EH (cell line): ENCODE results near the gene DENND4C.
A peak's percentile ranks its signal among the peaks of the same experiment; 100 is the strongest.
"Not testable (repeated sequence)": the region's sequence is repeated elsewhere in the genome, so short reads cannot be mapped to it uniquely, and the experiment has no call there.

Experiments used
- DNase-seq: peaks from one replicate; pipeline ENCODE4 v3.0.0-alpha.2; 2015; ENCODE audit warnings: low read depth

DENND4C gene

DNA sequence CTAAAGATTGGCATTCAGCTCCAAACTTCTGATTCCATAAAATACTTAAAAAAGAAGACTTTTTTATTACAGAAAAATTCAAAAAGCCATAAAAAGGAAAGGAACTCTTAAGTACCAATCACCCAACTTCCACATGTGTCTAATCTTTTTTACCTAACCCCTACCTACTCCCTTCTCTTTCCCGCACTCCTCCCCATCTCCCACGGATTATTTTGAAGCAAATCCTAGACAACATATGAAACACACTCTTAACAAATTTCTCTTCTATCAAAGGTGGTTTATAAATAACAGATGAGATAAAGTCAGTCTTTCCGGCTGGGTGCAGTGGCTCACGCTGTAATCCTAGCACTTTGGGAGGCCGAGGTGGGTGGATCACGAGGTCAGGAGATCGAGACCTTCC is 5.9 kb upstream of the DENND4C start:
- no peak for DNase-seq

DNA sequence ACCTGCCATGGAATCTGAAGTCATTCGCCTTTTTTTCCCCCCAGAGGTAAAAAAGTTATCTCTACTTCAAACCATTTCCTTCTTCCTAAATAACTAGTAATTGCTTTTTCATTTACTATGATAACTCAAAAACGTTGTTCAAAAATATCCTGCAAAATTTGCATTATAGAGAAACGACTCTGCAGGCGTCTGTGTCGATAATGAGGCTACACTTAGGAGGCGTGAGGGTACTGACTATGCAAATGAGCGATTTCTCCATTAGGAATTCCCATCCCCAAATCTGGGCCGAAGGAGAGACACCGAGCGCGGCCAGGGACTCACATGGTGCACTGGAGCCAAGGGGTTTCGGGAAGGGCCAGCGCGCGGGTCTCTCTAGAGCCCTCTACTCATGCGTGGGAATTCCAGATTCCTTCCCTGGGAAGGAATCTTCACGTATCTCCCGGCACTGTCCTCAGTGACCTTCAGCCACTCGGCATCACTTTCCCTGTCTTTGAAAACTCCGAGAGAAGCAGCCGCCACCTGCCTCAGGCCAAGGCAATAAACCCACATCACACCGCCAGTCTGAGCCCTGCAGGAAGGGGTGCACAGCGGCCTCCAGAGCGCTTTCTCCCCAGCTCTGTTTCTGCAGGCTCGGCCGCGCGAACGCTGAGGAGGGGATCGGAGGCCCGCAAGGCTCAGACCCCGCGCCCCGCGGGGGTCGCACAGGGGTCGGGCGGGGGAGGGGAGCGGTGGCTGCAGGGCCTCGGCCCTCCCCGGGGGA is 718 bp upstream of the DENND4C start:
- no peak for DNase-seq

DNA sequence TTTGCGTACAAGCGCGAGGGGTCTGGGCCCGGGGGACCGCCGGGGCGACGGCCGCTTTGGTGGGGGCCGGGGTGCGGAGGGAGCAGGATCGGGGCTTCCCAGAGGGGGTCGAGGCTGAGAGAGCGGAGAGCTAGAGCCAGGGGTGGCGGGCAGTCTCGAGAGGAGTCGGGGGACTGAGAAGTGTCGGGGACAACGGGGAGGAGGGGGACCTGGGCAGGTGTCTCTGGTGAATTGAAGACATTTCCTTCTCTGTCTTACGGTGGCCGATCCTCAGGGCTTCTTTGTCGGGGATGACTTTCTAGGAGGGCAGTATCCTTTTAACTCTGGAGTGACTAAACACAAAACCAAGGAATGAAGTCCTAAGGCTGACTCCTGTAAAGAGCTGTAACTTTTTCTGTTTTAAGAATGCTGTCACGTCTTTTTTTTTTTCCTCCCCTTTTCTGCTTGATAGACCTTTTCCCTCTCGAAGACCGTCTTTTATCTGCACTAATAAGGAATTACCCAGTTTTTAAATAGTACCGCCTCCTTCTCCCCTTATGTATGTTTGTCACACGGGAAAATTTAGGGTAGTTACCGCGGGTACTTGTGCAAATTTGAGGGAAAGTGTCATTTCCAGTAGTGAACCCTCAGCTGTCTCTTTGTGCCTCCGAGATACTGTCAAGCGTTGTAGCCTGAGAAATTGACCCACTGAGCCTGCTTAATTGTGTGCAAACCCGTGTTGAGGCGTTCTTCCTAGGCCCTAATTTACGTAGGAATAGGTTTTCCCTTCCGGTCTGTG is 822 bp downstream of the DENND4C start:
- peak; percentile 43 for DNase-seq

DNA sequence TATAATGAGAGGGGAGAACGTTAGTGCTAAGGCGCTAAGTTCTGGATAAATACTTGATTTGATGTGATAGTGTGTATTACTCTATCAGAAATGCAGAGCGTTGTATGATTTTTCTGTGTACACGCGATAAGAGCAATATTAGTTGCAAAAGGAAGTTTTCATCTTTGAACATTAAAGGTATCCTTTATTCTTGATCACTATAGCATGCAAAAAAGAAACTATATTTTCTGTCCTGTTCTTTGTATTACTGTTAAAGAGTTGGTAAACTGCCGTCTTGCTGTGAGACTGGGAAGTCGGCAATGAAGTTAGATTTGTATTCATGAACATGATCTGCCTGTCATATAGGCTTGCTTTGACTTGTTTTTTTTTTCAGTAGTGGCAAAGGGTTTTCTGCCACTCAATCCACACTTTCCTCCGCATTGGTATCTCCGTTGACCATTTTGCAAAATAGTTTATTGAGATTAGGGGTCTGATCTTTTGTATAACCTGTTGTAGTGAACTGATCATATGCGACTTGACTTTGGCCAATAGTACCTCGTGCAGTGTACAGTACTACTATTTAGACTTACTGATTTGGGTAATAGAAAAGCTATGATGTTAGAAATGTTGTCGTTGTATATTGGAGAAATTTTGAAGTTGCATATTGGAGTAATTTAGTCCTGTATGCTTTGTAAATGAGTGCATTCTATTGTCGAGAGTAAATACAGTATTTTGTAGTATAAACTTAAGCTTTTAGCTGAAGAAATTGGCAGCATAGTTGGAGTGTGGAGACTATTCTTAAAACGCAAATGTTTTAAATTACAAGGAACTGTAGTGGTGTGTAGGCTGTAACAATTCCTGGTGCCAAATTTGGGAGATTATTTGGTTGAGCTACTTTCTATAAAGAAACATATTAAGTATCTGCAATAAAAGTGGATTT is 1.7 kb downstream of the DENND4C start:
- DNase-seq = peak; percentile 2

DNA sequence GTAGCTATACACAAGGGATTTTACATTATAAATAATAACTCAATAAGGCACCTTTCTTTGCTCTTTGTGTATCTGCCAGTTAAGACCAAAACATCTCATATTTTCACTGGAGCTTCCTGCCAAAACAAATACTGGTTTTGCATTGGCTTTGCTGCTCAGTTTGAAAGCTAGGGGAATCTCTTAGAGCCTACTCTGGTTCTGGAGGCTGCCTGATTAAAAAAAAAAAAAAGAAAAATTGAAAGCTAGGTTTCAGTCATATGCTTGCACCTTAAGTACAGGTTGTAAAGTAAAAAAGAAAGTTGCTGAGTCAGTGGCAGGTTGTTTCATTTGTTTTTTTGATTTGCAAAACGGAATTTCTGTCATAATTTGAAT is 2.3 kb downstream of the DENND4C start:
- DNase-seq = peak; percentile 57

DNA sequence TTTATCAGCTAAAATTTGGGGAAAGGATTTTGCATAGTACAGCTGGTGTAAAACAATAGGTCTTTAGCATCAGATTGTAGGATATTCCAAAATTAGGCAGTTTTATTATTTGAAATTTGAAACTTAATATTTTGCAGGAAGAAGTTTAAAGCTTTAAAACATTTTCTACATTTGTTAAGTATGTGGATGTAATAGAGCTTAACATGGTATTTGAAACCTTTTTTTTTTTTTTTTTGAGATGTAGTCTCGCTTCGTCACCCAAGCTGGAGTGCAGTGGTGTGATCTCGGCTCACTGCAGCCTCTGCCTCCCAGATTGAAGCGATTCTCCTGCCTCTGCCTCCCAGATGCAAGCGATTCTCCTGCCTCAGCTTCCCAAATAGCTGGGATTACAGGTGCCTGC is 2.9 kb downstream of the DENND4C start:
- no peak for DNase-seq

DNA sequence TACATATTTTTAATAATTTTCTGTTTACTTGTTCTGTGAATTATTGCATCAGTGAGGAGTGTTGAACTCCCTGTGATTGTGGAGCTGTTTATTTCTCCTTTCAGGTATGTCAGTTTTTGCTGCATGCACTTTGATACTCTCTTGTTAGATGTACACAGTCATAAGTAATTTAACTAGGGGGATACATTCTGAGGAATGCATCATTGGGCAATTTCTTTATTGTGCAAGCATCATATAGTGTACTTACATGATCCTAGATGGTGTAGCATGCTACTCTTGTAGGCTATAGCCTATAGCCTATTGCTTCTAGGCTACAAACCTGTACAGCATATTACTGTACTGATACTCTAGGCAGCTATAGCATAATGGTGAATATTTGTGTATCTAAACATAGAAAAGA is 9.5 kb downstream of the DENND4C start:
- no peak for DNase-seq

DNA sequence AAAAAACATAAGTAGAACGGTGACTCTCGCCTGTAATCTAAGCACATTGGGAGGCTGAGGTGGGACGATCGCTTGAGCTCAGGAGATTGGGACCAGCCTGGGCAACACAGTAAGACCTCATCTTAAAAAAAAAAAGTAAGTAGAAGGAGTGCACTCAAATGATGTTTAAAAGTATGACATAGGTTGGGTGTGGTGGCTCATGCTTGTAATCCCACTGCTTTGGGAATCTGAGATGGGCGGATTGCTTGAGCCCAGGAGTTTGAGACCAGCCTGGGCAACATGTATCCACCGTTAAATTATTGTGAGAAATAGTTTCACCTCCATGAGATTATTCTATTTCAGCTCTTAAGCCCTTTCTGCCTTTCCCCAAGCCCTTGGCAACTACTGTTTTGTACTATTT is 11.2 kb downstream of the DENND4C start:
- no peak for DNase-seq

DNA sequence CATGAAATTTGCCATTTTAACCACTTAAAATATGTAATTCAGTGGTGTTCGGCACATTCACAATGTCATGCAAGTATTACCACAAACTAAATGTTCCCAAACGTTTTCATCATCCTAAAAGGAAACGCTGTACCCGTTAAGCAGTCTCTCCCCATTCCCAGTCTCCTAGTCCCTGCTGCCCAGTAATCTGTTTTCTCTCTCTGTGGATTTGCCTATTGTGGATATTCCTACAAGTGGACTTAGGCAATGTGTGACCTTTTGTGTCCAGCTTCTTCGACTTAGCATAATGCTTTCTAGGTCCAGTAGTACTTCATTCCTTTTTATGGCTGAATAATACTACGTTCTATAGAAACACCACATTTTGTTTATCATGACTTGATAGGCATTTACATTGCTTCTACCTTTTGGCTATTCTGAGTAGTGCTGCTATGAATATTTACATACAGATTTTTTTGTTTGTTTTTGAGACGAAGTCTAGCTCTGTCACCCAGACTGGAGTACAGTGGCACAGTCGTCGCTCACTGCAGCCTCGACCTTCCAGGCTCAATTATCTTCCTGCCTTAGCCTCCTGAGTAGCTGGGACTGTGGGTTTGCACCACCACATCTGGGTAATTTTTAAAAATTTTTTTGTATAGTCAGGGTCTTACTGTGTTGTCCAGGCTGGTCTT is 13.0 kb downstream of the DENND4C start:
- DNase-seq = no peak

DNA sequence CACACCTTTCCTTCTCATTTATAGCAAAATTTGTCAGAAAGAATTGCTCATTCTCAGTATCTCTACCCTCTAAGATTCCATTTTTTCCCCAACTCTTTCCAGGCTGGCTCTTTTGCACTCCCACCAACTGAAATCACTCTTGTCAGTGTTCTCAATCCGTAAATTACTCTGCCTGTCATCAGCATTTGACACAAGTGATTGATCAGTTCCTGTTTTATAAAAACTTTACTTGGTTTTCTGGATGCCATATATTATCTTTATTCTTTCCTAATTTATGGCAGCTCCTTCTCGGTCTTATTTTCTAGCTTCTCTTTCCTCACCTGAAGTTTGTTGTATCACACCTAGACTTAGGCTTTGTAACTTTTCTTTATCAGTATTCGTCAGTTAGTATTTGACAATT is 16.4 kb downstream of the DENND4C start:
- no peak for DNase-seq

DNA sequence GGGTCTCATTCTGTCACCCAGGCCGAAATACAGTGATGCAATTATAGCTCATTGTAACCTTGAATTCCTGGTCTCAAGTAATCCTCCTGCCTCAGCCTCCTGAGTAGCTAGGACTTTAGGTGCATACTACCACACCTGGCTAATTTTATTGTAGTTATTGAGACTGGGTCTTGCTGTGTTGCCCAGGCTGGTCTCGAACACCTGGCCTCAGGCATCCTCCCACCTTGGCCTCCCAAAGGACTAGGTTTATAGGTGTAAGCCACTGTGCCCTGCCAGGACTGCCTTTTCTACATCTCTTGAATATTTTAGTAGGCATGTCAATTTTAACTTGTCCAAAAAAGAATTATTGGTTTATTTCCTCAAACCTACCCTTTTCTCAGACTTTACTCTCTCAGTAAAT is 16.9 kb downstream of the DENND4C start:
- no peak for DNase-seq

DNA sequence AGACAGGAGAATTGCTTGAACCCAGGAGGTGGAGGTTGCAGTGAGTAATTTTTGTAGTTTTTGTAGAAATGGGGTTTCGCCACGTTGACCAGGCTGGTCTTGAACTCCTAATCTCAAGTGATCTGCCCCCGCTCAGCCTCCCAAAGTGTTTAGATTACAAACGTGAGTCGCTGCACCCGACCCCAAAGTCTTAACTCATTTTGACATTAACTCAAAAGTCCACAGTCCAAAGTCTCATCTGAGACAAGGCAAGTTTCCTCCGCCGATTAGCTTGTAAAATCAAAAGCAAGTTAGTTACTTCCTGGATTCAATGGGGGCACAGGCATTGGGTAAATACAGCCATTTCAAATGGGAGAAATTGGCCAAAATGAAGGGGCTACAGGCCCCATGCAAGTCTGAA is 19.9 kb downstream of the DENND4C start:
- DNase-seq = not testable (repeated sequence)

DNA sequence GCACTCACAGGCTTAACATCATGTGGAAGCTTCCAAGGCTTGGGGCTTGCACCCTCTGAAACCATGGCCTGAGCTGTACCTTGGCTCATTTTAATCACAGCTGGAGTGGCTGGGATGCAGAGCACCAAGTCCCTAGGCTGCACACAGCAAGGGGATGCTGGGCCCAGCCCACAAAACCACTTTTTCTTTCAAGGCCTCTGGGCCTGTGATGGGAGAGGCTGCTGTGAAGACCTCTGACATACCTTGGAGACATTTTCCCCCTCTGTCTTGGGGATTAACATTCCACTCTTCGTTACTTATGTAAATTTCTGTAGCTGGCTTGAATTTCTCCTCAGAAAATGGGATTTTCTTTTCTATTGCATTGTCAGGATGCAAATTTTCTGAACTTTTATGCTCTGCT is 20.7 kb downstream of the DENND4C start:
- not testable (repeated sequence) for DNase-seq

DNA sequence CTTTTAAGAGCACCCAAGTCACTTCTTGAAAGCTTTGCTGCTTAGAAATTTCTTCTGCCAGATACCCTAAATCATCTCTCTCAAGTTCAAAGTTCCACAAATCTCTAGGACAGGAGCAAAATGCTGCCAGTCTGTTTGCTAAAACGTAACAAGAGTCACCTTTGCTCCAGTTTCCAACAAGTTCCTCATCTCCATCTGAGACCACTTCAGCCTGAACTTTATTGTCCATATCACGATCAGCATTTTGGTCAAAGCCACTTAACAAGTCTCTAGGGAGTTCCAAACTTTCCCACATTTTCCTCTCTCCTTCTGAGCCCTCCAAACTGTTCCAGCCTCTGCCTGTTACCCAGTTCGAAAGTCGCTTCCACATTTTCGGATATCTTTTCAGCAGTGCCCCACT is 21.1 kb downstream of the DENND4C start:
- not testable (repeated sequence) for DNase-seq

DNA sequence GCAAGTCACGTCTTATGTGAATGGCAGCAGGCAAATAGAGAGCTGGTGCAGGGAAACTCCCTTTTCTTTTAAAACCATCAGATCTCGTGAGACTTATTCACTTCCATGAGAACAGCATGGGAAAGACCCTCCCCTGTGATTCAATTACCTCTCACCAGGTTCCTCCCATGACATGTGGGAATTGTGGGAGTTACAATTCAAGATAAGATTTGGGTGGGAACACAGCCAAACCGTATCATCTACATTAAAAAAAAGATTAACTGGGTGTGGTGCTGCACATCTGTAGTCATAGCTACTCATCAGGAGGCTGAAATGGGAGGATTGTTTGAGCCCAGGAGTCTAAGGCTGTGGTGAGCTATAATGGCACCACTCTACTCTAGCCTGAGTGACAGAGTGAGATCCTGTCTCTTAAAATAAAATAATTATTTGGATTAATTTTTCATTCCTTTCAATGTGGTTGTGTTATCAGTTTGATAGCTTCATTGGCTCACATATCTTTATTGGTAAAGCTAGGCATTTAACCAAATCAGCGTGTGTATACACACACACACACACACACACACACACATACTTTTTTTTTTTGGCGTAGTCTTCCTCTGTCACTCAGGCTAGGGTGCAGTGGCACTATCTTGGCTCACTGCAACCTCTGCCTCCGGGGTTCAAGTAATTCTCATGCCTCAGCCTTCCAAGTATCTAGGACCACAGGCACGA is 21.8 kb downstream of the DENND4C start:
- no peak for DNase-seq

DNA sequence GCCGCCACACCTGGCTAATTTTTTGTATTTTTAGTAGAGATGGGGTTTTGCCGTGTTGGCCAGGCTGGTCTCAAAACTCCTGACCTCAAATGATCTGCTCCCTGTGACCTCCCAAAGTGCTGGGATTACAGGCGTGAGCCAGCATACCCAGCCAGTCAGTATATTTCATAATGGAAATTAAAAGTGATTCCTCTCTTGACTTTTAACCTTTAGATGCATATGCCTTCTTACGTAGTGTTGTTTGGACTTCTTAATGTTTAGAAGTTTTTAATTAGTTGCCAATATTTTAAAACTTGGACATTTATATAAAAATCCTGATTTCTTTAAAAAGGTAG is 22.4 kb downstream of the DENND4C start:
- DNase-seq = no peak

DNA sequence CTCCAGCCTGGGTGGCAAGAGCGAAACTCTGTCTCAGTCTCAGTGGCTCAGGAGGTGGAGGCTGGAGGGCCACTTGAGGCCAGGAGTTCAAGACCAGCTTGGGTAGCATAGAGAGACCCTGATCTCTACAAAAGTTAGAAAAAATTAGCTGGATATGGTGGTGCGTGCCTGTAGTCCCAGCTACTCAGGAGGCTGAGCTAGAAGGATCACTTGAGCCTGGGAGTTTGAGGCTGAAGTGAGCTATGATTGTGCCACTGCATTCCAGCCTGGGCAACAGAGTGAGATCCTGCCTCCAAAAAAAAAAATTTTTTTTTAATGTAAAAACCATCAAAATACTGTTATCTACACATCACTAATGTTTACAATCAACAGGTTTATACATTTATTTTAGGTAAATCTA is 24.6 kb downstream of the DENND4C start:
- DNase-seq = no peak

DNA sequence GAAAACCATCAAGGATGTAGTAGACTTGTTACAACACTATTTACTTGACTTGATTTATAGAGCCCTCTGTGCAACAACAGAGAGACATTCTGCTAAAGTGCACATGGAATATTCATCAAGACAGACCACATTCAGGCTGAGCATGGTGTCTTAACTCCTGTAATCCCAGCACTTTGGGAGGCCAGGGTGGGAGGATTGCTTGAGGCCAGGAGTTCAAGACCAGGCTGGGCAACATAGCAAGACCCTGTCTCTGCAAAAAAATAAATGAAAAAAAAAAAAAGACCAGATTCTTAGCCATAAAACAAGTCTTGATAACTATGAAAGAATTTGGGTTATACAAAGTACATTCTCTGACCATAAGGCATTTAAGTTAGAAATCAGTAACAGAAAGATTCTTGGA is 25.3 kb downstream of the DENND4C start:
- DNase-seq = no peak

DNA sequence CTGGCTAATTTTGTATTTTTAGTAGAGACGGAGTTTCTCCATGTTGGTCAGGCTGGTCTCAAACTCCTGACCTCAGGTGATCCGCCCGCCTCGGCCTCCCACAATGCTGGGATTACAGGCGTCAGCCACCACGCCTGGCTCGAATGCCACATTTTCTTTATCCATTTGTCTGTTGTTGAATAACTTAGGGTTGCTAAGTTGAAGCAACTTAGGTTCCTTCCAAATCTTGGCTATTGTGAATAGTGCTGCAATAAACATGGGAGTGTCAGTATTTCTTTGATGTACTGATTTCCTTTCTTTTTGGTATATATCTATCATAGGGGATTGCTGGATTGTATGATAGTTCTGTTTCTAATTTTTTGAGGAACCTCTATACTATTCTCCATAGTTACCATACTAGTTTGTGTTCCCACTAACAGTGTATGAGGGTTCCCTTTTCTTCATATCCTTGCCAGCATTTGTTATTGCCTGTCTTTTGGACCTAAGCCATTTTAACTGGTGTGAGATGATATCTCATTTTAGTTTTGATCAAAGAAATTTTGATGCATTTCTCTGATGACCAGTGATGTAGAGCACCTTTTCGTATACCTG is 29.3 kb downstream of the DENND4C start:
- not testable (repeated sequence) for DNase-seq

DNA sequence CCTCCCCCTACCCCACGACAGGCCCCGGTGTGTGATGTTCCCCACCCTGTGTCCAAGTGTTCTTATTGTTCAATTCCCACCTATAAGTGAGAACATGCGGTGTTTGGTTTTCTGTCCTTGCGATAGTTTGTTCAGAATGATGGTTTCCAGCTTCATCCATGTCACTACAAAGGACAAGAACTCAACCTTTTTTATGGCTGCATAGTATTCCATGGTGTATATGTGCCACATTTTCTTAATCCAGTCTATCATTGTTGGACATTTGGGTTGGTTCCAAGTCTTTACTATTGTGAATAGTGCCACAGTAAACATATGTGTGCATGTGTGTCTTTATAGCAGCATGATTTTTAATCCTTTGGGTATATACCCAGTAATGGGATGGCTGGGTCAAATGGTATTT is 35.1 kb downstream of the DENND4C start:
- DNase-seq = not testable (repeated sequence)

DNA sequence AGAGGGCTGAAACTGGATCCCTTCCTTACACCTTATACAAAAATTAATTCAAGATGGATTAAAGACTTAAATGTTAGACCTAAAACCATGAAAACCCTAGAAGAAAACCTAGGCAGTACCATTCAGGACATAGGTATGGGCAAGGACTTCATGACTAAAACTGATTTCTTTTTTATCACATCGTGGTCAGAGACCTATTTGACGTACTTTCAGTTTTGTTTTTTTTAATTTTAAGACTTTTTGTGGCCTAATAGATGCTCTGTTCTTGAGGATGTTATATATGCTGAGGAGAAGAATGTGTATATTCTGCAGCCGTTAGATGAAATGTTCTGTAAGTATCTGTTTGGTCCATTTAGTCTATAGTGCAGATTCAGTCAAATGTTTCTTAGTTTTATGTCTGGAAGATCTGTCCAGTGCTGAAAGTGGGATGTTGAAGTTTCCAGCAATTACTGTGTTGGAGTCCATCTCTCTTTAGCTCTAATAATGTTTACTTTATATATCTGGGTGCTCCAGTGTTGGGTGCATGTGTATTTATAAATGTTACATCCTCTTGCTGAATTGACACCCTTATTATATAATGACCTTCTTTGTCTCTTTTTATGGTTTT is 36.4 kb downstream of the DENND4C start:
- not testable (repeated sequence) for DNase-seq
